ENCODE results near the gene ADM. TPM values are rescaled to one million over a fixed set of nuclear protein-coding genes. Genes with fewer than 3 reads are reported as not detected.
A peak's percentile ranks its signal among the peaks of the same experiment; 100 is the strongest.
"Not testable (repeated sequence)": the region's sequence is repeated elsewhere in the genome, so short reads cannot be mapped to it uniquely, and the experiment has no call there.

Gene ADM
- 95.6 and 135 TPM in 2 replicates for total RNA-seq (2014; rRNA removed; shearing (Covaris generic); ENCODE audit: low replicate concordance)

- no peaks in the 10 kb centered on the region for H3K9me3 ChIP-seq
- no peaks in the 10 kb centered on the region for H3K27me3 ChIP-seq
- H3K36me3 ChIP-seq, result peaks cover 37% of the 10 kb centered on the region
- DNase-seq, result peak; percentile 94
- peak within 1 kb of the TSS; percentile 92 for H3K4me3 ChIP-seq
Measured at GRCh38 chr11:10304495-10305261, at the start of gene ADM. Gene ADM (plus strand): TSS chr11:10305073. CDS start chr11:10305701, 628 bp downstream.

- no peak for DNase-seq
- no peaks in the 10 kb centered on the region; the same call in 1 of the 2 replicates for H3K9me3 ChIP-seq
- no peaks in the 10 kb centered on the region for H3K27me3 ChIP-seq
- no peaks in the 10 kb centered on the region; the same call in 1 of the 2 replicates for H3K36me3 ChIP-seq
- H3K4me3 ChIP-seq, result no peak overlapping the region
Measured at GRCh38 chr11:10255388-10256125, 49.3 kb upstream of the ADM start.

GRCh38 chr11:10257478-10257877 lies 47.4 kb upstream of the ADM start:
- no peaks in the 10 kb centered on the region for H3K27me3 ChIP-seq
- no peaks in the 10 kb centered on the region; the same call in 1 of the 2 replicates for H3K36me3 ChIP-seq
- DNase-seq, result no peak
- H3K4me3 ChIP-seq, result no peak overlapping the region
- H3K9me3 ChIP-seq, result no peaks in the 10 kb centered on the region

GRCh38 chr11:10261821-10262220 lies 43.1 kb upstream of the ADM start:
- Histone ChIP-seq H3K9me3 (no peaks in the 10 kb centered on the region), H3K36me3 (peaks cover 4% of the 10 kb centered on the region)
- peak; percentile 31 for DNase-seq

GRCh38 chr11:10263929-10264328 lies 40.9 kb upstream of the ADM start:
- H3K36me3 ChIP-seq, result peaks cover 4% of the 10 kb centered on the region
- H3K27me3 ChIP-seq, result no peaks in the 10 kb centered on the region
- H3K9me3 ChIP-seq, result no peaks in the 10 kb centered on the region
- no peak overlapping the region for H3K4me3 ChIP-seq
- DNase-seq, result no peak

More at GRCh38 chr11:10261821-10262220, 43.1 kb upstream of the ADM start:
- Histone ChIP-seq H3K27me3 (no peaks in the 10 kb centered on the region), H3K4me3 (no peak overlapping the region)

- not testable (repeated sequence) for H3K27me3 ChIP-seq, H3K36me3 ChIP-seq, DNase-seq, H3K4me3 ChIP-seq, H3K9me3 ChIP-seq
Measured at GRCh38 chr11:10264716-10265115, 40.2 kb upstream of the ADM start.

GRCh38 chr11:10265936-10266335 lies 38.9 kb upstream of the ADM start:
- Histone ChIP-seq H3K27me3 (no peaks in the 10 kb centered on the region), H3K36me3 (peaks cover 11% of the 10 kb centered on the region), H3K9me3 (no peaks in the 10 kb centered on the region), H3K4me3 (no peak overlapping the region)
- DNase-seq, result no peak

GRCh38 chr11:10267821-10268220 lies 37.1 kb upstream of the ADM start:
- no peak overlapping the region for H3K4me3 ChIP-seq
- peaks cover 11% of the 10 kb centered on the region; the same call in 1 of the 2 replicates for H3K36me3 ChIP-seq
- DNase-seq, result no peak
- no peaks in the 10 kb centered on the region for H3K9me3 ChIP-seq
- H3K27me3 ChIP-seq, result no peaks in the 10 kb centered on the region

GRCh38 chr11:10268746-10269488 lies 36.0 kb upstream of the ADM start:
- H3K9me3 ChIP-seq, result no peaks in the 10 kb centered on the region
- peaks cover 11% of the 10 kb centered on the region; the same call in 1 of the 2 replicates for H3K36me3 ChIP-seq
- H3K27me3 ChIP-seq, result no peaks in the 10 kb centered on the region
- DNase-seq, result no peak
- H3K4me3 ChIP-seq, result no peak overlapping the region

- no peak overlapping the region for H3K4me3 ChIP-seq
- DNase-seq, result no peak
- H3K27me3 ChIP-seq, result no peaks in the 10 kb centered on the region
- H3K9me3 ChIP-seq, result no peaks in the 10 kb centered on the region
- 0 out of 2 replicates have a peak, but pooled peaks cover 7% of the 10 kb centered on the region for H3K36me3 ChIP-seq
Measured at GRCh38 chr11:10272132-10272531, 32.7 kb upstream of the ADM start.

- H3K4me3 ChIP-seq, result no peak overlapping the region
- 0 out of 2 replicates have a peak, but pooled peaks cover 7% of the 10 kb centered on the region for H3K36me3 ChIP-seq
- H3K9me3 ChIP-seq, result no peaks in the 10 kb centered on the region
- no peak for DNase-seq
- H3K27me3 ChIP-seq, result no peaks in the 10 kb centered on the region
Measured at GRCh38 chr11:10273738-10274137, 31.1 kb upstream of the ADM start.

- Histone ChIP-seq H3K27me3 (no peaks in the 10 kb centered on the region), H3K4me3 (no peak overlapping the region), H3K9me3 (no peaks in the 10 kb centered on the region), H3K36me3 (0 out of 2 replicates have a peak, but pooled peaks cover under 1% of the 10 kb centered on the region)
- DNase-seq, result no peak
Measured at GRCh38 chr11:10274726-10275125, 30.1 kb upstream of the ADM start.

- no peaks in the 10 kb centered on the region for H3K36me3 ChIP-seq
Measured at GRCh38 chr11:10275714-10276113, 29.2 kb upstream of the ADM start.

GRCh38 chr11:10282117-10282516 lies 22.8 kb upstream of the ADM start:
- no peaks in the 10 kb centered on the region for H3K9me3 ChIP-seq
- H3K36me3 ChIP-seq, result no peaks in the 10 kb centered on the region
- no peaks in the 10 kb centered on the region for H3K27me3 ChIP-seq
- no peak for DNase-seq
- no peak overlapping the region for H3K4me3 ChIP-seq

More at GRCh38 chr11:10275714-10276113, 29.2 kb upstream of the ADM start:
- H3K27me3 ChIP-seq, result no peaks in the 10 kb centered on the region
- H3K4me3 ChIP-seq, result no peak overlapping the region
- no peak for DNase-seq
- H3K9me3 ChIP-seq, result no peaks in the 10 kb centered on the region

GRCh38 chr11:10283991-10284390 lies 20.9 kb upstream of the ADM start:
- Histone ChIP-seq H3K36me3 (no peaks in the 10 kb centered on the region; the same call in none of the 2 replicates), H3K4me3 (no peak overlapping the region), H3K9me3 (no peaks in the 10 kb centered on the region), H3K27me3 (no peaks in the 10 kb centered on the region)
- no peak for DNase-seq

- Histone ChIP-seq H3K4me3 (no peak overlapping the region), H3K9me3 (no peaks in the 10 kb centered on the region), H3K36me3 (peaks cover 3% of the 10 kb centered on the region), H3K27me3 (no peaks in the 10 kb centered on the region)
- no peak for DNase-seq
Measured at GRCh38 chr11:10285148-10285802, 19.6 kb upstream of the ADM start.

Data from MG63 (cell line).